GM18502 (cell line): ENCODE data around the gene LCTL.
"Not testable (repeated sequence)": the region's sequence is repeated elsewhere in the genome, so short reads cannot be mapped to it uniquely, and the experiment has no call there.

Source experiments
- ATAC-seq: cut with Tn5 transposase; IDR thresholded peaks from one replicate; pipeline ENCODE4 v1.9.1; 2021; ENCODE audit warnings: mild to moderate bottlenecking; ENCODE audit not compliant: unreplicated experiment, poor library complexity

The LCTL gene

DNA sequence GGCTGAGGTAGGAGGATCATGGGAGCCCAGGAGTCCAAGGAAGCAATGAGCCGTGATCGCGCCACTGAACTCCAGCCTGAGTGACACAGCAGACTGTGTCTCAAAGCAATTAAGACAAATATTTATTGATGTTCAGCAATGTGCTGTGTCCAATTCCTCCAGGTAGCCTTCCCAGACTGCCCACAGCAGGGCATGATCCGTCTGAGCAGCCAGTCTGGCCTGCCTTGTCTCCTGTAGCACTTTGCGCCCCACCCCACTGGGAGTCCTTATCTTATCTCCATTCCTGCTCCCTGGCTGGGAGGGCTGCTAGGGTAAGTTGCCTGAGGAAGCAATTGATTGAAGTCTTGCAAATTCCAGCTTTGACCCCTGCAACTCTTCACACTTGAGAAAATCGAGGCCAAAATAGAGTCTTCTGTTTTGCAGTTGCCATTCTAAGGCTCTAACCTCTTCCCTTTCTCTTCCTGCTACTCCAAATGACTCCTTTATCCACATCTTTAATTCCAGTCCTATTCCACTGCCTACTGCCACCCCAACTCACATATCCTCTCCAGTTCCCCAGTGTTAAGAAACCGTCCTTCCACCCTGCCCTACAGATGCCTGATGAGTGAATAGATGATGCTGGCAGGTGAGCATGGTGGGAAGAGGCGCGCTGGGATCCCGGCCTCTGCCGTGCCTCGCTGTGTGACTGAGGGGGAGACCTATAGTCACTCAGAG, 26.9 kb upstream of the LCTL start:
- ATAC-seq = no peak

DNA sequence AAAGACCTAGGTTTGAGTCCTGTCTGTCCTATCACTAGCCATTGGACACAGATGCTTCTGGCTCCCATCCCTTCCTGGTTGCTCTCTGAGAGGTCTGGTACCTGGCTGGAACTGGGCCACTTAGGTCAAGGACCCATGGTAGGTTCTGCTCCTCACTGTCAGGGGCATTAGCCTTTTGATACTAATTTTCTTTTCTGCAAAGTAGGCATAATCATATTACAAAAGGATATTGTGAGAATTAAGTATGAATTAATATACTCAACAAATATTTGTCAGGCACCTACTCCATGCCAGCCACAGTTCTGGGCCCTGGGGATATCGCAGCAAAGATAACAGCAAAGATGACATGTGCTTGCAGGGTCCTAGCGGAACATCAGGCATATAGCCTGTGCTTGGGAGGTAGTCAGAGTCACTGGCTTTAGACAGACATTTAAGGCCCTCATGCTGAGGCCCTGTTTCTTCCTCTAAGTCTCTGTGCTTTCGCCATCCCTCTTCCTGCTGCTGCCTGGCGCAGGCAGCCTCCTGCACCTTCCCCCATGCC, 25.6 kb upstream of the LCTL start:
- ATAC-seq = no peak

DNA sequence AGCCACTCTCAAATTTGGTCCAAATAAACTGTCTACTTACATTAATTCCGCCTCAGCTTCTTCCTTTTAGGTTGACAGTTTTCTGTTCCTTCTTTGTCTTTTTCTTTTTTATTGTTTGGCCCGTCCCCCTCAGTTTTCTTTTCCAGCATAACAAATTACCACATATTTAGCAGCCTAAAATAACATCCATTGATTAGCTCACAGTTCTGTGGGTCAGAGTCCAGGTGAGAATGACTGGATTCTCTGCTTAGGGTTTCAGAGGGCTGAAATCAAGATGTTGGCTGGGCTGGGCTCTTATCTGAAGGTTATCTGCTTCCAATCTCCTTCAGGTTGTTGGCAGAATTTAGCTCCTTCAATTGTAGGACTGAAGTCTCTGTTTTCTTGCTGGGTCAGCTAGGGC, 24.6 kb upstream of the LCTL start:
- no peak for ATAC-seq

DNA sequence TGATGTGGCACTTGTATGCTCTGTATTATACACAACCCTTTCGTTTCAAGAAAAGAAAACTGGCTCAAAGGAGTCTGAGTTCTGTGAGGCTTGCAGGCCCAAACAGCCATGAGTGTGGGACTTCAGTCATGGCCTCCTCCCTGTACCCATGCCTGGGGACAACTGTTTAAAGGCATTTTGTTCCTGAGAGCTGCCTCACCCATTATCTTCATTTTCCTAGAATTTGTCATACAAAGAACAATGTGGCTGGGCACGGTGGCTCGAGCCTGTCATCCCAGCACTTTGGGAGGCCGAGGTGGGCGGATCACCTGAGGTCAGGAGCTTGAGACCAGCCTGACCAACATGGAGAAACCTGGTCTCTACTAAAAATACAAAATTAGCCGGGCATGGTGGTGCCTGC, 23.6 kb upstream of the LCTL start:
- not testable (repeated sequence) for ATAC-seq

DNA sequence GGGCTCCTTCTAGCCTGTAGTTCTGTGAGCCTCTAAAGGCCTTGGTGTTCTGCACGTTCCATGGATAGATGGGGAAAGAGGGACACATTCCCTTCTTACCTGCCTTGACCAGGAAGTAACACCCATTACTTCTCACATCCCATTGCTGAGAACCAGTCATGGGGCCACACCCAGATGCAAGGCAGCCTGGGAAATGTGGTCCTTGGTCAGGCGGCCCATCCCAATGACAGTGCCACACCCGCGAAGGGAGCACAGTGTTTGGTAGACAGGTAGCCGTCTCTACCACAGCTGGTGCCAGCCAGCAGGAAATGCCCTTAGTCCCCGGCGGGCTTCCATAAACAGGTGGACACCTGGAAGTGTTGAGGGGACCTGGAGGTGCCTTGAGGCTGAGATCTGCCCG, 23.2 kb upstream of the LCTL start:
- ATAC-seq = no peak

DNA sequence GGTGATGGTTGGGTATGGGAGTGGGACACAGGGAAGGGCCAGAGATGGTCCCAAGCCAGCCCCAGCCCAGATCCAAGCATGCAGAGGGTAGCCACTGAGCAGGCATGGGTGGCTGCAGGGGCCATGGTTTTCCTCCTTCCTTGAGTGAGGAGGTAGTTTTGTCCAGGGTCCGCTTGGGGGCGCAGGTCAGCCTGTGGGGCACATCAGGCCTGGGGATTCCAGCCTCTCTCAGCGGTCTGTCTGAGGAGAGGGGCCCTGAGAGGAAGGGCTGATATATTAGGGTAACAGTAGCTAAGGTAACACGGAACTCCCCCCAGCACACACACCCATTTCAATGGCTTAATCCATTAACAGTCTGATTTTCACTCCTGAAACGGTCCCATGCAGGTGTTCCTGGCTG, 22.7 kb upstream of the LCTL start:
- ATAC-seq = no peak

DNA sequence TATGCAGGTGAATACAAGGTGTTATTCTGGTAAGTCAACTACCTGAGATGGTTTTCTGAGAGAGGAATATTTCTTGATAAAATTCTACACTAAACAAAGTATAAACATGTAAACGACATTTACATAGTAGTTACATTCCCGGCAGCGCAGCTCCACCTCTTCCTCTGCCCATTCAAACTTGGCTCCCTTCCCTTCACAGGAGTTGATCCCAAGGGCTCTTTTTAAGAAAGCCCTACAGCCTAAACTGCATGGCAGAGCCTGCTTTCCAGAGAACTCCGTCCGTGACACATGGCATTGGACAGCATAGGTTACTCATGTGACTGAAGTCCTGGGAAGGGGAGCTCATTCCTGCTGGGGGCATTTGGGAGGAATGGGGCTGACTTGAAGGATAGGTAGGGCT, 22.0 kb upstream of the LCTL start:
- no peak for ATAC-seq

DNA sequence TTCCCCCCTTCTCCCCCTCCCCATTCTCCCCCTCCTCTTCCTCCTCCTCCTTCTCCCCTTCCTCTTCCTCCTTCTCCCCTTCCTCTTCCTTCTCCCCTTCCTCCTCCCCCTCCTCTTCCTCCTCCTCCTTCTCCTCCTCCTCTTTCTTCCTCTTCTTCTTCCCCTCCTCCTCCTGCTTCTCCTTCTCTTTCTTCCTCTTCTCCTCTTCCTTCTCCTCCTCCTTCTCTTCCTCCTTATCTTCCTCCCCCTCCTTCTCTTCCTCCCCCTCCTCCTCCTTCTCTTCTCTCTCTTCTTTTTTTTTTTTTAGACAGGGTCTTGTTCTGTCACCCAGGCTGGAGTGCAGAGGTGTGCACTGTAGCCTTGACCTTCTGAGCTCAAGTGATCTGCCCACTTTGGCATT, 21.2 kb upstream of the LCTL start:
- ATAC-seq = no peak

DNA sequence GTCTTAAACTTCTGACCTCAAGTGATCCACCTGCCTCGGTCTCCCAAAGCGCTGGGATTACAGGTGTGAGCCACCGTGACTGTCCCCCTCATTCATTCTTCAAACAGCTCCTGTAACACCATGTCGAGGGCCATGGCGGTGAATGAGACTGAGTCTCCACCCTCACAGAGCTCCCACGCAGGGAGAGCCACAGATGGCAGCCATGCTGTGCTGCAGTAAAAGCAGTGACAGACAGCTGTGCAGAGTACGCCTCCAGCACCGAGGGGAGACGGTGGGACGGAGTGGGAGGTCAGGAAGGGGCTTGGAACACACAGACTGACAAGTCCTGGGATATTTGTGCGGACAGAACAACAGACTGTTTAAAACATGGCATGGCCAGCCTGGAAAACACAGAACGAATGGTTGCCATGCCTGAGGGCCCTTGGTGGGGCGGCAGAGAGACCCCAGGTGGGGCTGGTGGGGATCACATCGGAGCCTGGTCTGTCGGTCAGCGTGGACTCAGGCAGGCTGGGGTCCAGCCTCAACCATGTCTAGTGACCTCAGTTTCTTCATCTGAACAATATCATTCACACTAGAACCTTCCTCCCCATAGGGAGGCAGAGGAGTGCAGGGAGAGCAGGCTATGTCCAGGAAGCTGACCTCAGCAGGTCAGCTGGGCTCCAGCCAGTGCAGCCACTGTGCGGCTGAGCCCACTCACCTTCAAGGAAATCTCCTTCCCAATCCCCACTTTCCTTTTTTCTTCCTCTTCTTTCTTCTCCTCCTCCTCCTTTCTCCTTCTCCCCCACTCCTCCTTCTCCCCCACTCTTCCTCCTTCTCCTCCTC, 20.6 kb upstream of the LCTL start:
- ATAC-seq = no peak

DNA sequence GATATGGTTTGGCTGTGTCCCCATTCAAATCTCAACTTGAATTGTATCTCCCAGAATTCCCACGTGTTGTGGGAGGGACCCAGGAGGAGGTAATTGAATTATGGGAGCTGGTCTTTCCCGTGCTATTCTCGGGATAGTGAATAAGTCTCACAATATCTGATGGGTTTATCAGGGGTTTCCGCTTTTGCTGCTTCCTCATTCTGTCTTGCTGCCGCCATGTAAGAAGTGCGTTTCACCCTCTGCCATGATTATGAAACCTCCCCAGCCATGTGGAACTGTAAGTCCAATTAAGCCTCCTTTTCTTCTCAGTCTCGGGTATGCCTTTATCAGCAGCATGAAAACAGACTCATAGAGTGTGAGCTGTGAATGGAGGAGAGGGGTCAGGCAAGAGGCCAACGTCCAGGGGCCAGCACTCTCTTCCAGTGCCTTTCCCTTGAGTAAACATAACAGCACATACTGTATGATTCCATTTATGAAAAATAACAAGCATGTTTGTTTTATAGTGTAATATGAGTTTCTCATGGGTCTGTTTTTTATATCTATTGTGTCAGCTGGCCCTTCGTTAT, 16.3 kb upstream of the LCTL start:
- no peak for ATAC-seq

DNA sequence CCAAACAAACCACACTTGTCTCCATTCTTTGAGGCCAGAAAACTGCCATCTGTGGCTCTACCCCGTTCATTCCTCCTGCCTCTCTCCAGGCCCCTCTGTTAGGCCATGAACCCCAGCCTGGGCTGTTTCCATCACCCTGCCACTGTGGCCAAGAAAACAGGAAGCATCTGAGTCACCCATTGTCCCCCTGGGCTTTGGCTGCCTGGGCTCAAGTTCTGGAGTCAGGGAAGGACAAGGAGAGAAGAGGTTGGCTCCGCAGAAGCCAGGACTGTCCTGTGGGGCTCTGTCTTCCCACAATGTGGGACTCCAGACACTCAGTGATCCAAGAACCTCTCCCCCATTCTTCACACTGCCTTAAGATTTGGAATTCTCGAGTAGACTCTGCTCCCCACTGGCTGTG, 14.8 kb upstream of the LCTL start:
- ATAC-seq = no peak

DNA sequence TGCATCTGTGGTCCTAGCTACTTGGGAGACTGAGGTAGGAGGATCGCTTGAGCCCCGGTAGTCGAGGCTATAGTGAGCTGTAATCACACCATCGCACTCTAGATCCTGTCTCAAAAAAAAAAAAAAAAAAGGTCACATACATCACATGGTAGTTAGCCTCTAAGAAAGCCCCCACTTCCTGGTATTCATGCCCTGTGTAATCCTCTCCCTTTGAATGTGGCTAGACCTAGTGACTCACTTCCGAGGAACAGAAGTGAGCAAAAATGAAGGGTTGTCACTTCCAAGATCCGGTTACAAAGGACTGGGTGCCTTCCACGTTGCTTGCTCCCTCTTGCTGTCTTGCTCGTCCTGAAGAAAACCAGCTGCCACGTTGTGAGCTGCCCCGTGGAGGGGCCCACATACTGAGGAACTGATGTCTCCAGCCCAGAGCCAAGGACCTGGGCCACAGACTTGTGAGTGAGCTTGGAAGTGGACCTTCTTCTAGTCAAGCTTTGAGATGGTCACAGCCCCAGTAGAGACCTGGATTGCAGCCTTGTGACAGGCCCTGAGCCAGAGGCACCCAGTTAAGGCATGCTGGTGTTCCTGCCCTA, 12.6 kb upstream of the LCTL start:
- no peak for ATAC-seq

DNA sequence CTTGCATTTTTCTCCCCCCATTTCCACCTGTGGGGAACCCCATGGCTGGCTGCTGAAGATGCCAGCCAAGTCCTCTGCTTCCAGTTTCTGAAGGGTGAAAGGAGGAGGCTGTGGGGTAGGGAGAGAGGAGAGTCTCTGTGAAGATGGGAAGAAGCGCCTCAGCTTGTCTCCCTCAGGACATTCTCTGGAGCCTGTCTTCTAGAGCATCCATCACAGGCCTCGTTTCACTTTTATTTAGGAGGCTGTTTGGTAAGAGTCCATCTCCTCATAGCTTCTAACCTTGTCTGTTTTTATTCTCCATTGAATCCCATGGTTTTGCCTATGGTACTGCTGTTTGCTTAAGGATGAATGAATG, 8.8 kb upstream of the LCTL start:
- ATAC-seq = no peak

DNA sequence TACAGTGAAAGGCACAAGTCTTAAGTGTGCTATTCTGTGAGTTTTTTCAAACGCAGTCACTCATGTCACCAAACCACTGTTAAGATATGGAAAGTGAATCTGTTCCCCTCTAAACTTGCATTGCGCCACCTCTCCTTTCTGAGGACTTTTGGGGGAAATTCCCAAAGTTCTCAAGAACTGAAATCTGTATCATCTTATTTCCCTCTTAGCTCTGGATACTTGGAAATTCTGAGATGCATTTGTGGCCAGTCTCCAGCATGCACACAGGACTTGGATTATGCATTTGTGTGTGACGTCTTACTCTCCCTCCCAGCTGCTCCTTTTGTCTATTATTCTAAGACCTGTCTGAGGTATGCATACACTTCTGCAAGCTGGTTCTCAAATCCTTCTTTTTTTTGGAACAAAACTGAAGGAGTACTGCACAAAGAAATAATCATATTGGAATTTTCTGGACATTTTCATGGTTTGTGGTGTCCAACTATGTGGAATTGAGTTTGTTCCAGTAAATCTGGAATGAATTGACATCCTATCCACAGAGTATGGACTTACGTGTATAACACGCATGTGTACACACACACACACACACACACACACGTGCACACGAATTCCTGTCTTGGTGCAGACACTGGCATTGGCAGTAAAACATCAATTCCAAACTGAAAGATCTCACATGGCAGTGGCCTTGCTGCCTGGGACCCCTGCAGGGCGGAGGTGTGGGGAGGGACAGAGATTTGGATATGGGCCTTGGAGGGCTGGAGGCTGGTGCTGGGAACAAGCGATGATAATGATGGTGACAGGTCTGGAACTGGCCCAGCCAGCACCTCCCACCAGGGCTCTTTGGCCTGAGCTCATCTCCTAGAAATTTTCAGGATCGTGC, 8.2 kb upstream of the LCTL start:
- no peak for ATAC-seq

DNA sequence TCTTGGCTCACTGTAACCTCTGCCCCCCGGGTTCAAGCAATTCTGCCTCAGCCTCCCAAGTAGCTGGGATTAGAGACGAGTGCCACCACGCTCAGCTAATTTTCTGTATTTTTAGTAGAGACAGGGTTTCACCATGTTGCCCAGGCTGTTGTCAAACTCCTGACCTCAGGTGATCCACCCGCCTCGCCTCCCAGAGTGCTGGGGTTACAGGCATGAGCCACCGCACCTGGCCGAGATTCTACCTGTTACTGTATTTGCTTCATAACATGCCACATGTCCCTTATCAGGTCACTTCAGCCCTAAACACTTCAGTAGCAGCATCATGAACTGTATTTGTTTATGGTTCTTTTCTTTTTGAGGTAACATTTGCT, 7.5 kb upstream of the LCTL start:
- ATAC-seq = no peak

DNA sequence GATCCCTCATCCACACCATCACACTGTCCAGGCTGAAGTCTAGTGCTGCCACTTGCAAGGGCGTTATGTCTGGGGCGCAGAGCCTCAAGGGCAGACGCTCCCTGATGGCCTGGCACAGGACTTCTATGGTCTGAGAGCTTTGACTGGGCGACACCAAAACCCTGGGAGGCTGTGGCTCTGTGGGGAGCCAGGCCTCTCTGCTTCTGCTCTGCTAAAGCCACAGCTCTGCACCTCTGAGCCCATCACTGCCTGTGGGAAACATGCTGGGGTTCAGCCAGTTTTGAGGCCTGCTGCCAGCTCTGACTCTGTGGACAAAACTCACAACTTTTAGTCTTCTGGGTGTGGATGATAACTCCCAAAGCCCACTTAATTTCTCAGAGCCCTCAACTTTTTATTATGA, 6.3 kb upstream of the LCTL start:
- ATAC-seq = no peak

DNA sequence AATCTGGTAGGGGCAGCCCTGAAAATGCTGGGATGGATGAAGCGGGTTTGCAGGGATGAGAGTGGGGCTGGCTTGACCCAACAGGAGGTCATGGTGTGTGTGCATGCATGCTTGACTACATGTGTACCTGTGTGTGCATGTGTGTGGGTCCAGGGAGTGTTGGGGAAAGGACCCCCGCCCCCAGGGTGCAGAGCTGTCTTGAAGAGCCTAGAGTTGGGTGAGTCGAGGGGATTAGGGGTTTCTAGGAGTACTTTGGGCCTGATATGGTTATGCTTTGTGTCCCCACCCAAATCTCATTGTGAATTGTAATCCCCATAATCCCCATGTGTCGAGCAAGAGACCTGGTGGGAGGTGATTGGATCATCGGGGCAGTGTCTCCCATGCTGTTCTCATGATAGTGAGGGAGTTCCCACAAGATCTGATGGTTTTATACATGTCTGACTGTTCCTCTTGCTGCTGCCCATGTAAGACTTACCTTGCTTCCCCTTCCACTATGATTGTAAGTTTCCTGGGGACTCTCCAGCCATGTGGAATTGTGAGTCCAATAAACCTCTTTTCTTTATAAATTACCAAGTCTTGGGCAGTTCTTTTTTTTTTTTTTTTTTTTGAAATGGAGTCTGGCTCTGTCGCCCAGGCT, 5.2 kb upstream of the LCTL start:
- no peak for ATAC-seq

DNA sequence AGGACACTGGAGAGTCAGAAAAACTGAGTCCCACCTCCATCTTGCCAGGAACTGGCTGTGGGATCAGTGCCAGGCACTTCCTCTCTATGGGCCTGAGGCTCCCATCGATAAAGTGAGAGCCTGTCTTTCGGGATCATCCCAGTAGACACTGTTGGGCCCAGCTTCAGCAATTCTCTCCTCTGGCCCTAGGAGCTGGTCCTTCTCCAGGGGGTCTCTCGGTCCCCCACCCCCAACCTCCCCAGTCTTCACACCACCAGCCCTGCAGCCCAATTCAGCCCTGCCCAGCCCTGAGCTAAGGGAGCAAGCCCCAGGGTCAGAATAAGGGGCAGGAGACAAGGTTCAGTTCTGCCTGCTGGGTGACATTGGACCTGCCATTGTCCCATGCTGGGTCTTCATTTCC, 4.5 kb upstream of the LCTL start:
- ATAC-seq = no peak

DNA sequence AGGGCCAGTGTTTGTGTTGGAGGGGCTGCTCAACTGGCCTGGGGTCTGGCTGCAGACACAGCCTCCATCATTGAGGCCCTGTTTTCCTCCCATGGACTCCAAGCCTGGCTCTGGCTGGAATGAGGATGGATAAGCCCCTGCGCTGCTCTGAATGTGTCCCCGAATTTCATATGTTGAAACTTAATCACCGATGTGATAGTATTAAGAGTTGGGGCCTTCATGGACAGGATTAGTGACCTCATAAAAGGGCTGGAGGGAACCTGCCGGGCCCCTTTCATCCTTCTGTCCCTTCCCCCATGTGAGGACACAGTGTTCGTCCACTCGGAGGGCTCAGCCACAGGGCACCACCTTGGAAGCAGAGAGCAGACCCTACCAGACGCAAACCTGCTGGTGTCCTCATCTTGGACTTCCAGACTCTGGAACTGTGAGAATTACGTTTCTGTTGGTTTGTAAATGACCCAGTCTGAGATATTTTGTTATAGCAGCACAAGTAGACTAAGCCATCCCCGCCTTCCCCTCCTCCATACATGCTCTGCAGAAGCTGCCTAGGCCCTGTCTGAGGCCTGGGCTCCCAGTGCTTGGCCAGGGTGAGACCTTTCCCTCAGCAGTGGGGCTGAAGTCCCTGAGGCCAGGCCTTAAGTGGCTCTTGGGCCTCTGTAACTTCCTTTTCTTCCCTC, 3.8 kb upstream of the LCTL start:
- ATAC-seq = no peak
